Measurements from ENCODE around the gene FOSL1.

FOSL1 gene

GRCh38 chr11:65860278-65861164, 39.7 kb downstream of the FOSL1 start, which contains the start of gene MUS81:
MUS81 (plus strand) TSS chr11:65860433; CDS start chr11:65860754, 321 bp downstream.
- Histone ChIP-seq H3K36me3 (ENCODE audit: control insufficient read depth in 2 of 2, insufficient read depth in 2 of 2, low read length in 2 of 2) (peaks cover 30 to 40% of the 10 kb centered on the region in 2 donors), H3K4me1 (ENCODE audit: control insufficient read depth, insufficient read depth, low read length) (peaks cover 61% of the 10 kb centered on the region), H3K9me3 (ENCODE audit: control insufficient read depth in 2 of 2, low read length in 2 of 2) (no peaks in the 10 kb centered on the region), H3K9ac (ENCODE audit: low read length in 2 of 2) (peak within 1 kb of the TSS; percentile 90 to 100), H3K4me3 (ENCODE audit: low read length in 2 of 2) (peak within 1 kb of the TSS; percentile 91 to 98), H3K27me3 (ENCODE audit: control insufficient read depth in 1 of 2, insufficient read depth in 2 of 2, low read length in 2 of 2) (no peaks in the 10 kb centered on the region), H3K27ac (ENCODE audit: low read length) (peak within 1 kb of the TSS; percentile 100)

GRCh38 chr11:65859812-65860277, 40.3 kb downstream of the FOSL1 start:
- H3K4me1 ChIP-seq (ENCODE audit: control insufficient read depth, insufficient read depth, low read length) = peaks cover 66% of the 10 kb centered on the region
- H3K9me3 ChIP-seq (ENCODE audit: control insufficient read depth in 2 of 2, low read length in 2 of 2) = no peaks in the 10 kb centered on the region
- peak overlapping the region; percentile 87 to 98 for H3K4me3 ChIP-seq (ENCODE audit: low read length in 2 of 2)
- no peaks in the 10 kb centered on the region for H3K27me3 ChIP-seq (ENCODE audit: control insufficient read depth in 1 of 2, insufficient read depth in 2 of 2, low read length in 2 of 2)
- peaks cover 29 to 40% of the 10 kb centered on the region in 2 donors for H3K36me3 ChIP-seq (ENCODE audit: control insufficient read depth in 2 of 2, insufficient read depth in 2 of 2, low read length in 2 of 2)
- peak overlapping the region; percentile 85 to 98 for H3K9ac ChIP-seq (ENCODE audit: low read length in 2 of 2)
- peak overlapping the region; percentile 100 for H3K27ac ChIP-seq (ENCODE audit: low read length)

- H3K9me3 ChIP-seq (ENCODE audit: control insufficient read depth in 2 of 2, low read length in 2 of 2) = no peaks in the 10 kb centered on the region
- H3K4me1 ChIP-seq (ENCODE audit: control insufficient read depth, insufficient read depth, low read length) = peaks cover 68% of the 10 kb centered on the region
- peaks cover 31 to 39% of the 10 kb centered on the region in 2 donors for H3K36me3 ChIP-seq (ENCODE audit: control insufficient read depth in 2 of 2, insufficient read depth in 2 of 2, low read length in 2 of 2)
These were observed 40.9 kb downstream of the FOSL1 start for GRCh38 chr11:65859095-65859811.

GRCh38 chr11:65858681-65859087, 41.5 kb downstream of the FOSL1 start:
- peaks cover 65% of the 10 kb centered on the region for H3K4me1 ChIP-seq (ENCODE audit: control insufficient read depth, insufficient read depth, low read length)
- H3K9ac ChIP-seq (ENCODE audit: low read length in 2 of 2) = peak overlapping the region; percentile 90 to 100
- H3K27me3 ChIP-seq (ENCODE audit: control insufficient read depth in 1 of 2, insufficient read depth in 2 of 2, low read length in 2 of 2) = no peaks in the 10 kb centered on the region
- H3K36me3 ChIP-seq (ENCODE audit: control insufficient read depth in 2 of 2, insufficient read depth in 2 of 2, low read length in 2 of 2) = peaks cover 32 to 39% of the 10 kb centered on the region in 2 donors
- no peaks in the 10 kb centered on the region for H3K9me3 ChIP-seq (ENCODE audit: control insufficient read depth in 2 of 2, low read length in 2 of 2)
- peak overlapping the region; percentile 100 for H3K27ac ChIP-seq (ENCODE audit: low read length)
- H3K4me3 ChIP-seq (ENCODE audit: low read length in 2 of 2) = peak overlapping the region; percentile 91 to 98

More at GRCh38 chr11:65859095-65859811, 40.9 kb downstream of the FOSL1 start:
- peak overlapping the region; percentile 100 for H3K27ac ChIP-seq (ENCODE audit: low read length)
- H3K27me3 ChIP-seq (ENCODE audit: control insufficient read depth in 1 of 2, insufficient read depth in 2 of 2, low read length in 2 of 2) = no peaks in the 10 kb centered on the region
- H3K9ac ChIP-seq (ENCODE audit: low read length in 2 of 2) = peak overlapping the region; percentile 90 to 100
- H3K4me3 ChIP-seq (ENCODE audit: low read length in 2 of 2) = peak overlapping the region; percentile 91 to 98

- Histone ChIP-seq H3K4me1 (ENCODE audit: control insufficient read depth, insufficient read depth, low read length) (peaks cover 67% of the 10 kb centered on the region), H3K9me3 (ENCODE audit: control insufficient read depth in 2 of 2, low read length in 2 of 2) (no peaks in the 10 kb centered on the region), H3K4me3 (ENCODE audit: low read length in 2 of 2) (peak within 1 kb of the TSS; percentile 91 to 98), H3K27me3 (ENCODE audit: control insufficient read depth in 1 of 2, insufficient read depth in 2 of 2, low read length in 2 of 2) (no peaks in the 10 kb centered on the region), H3K27ac (ENCODE audit: low read length) (peak within 1 kb of the TSS; percentile 100), H3K9ac (ENCODE audit: low read length in 2 of 2) (peak within 1 kb of the TSS; percentile 90 to 100), H3K36me3 (ENCODE audit: control insufficient read depth in 2 of 2, insufficient read depth in 2 of 2, low read length in 2 of 2) (peaks cover 34 to 42% of the 10 kb centered on the region in 2 donors)
These were observed 42.1 kb downstream of the FOSL1 start, which contains the start of gene CFL1 for GRCh38 chr11:65857853-65858680. CFL1 (minus strand) TSS chr11:65858180; CDS start chr11:65858099, 81 bp downstream.

- Histone ChIP-seq H3K4me3 (ENCODE audit: low read length in 2 of 2) (peak overlapping the region; percentile 86 to 98), H3K4me1 (ENCODE audit: control insufficient read depth, insufficient read depth, low read length) (peaks cover 61% of the 10 kb centered on the region), H3K27ac (ENCODE audit: low read length) (peak overlapping the region; percentile 100), H3K27me3 (ENCODE audit: control insufficient read depth in 1 of 2, insufficient read depth in 2 of 2, low read length in 2 of 2) (no peaks in the 10 kb centered on the region), H3K9me3 (ENCODE audit: control insufficient read depth in 2 of 2, low read length in 2 of 2) (no peaks in the 10 kb centered on the region), H3K36me3 (ENCODE audit: control insufficient read depth in 2 of 2, insufficient read depth in 2 of 2, low read length in 2 of 2) (peaks cover 33 to 43% of the 10 kb centered on the region in 2 donors), H3K9ac (ENCODE audit: low read length in 2 of 2) (peak overlapping the region; percentile 80 to 89)
These were observed 42.7 kb downstream of the FOSL1 start for GRCh38 chr11:65857500-65857852.

GRCh38 chr11:65856689-65857499, 43.3 kb downstream of the FOSL1 start:
- Histone ChIP-seq H3K4me3 (ENCODE audit: low read length in 2 of 2) (peak overlapping the region; percentile 86 to 98), H3K27me3 (ENCODE audit: control insufficient read depth in 1 of 2, insufficient read depth in 2 of 2, low read length in 2 of 2) (no peaks in the 10 kb centered on the region), H3K9me3 (ENCODE audit: control insufficient read depth in 2 of 2, low read length in 2 of 2) (no peaks in the 10 kb centered on the region), H3K36me3 (ENCODE audit: control insufficient read depth in 2 of 2, insufficient read depth in 2 of 2, low read length in 2 of 2) (peaks cover 37 to 41% of the 10 kb centered on the region in 2 donors), H3K4me1 (ENCODE audit: control insufficient read depth, insufficient read depth, low read length) (peaks cover 55% of the 10 kb centered on the region), H3K27ac (ENCODE audit: low read length) (peak overlapping the region; percentile 100), H3K9ac (ENCODE audit: low read length in 2 of 2) (peak overlapping the region; percentile 80 to 89)

GRCh38 chr11:65855927-65856363, 44.2 kb downstream of the FOSL1 start:
- peak overlapping the region; percentile 86 to 98 for H3K4me3 ChIP-seq (ENCODE audit: low read length in 2 of 2)
- H3K36me3 ChIP-seq (ENCODE audit: control insufficient read depth in 2 of 2, insufficient read depth in 2 of 2, low read length in 2 of 2) = peaks cover 44 to 46% of the 10 kb centered on the region in 2 donors
- peaks cover 45% of the 10 kb centered on the region for H3K4me1 ChIP-seq (ENCODE audit: control insufficient read depth, insufficient read depth, low read length)
- H3K27me3 ChIP-seq (ENCODE audit: control insufficient read depth in 1 of 2, insufficient read depth in 2 of 2, low read length in 2 of 2) = no peaks in the 10 kb centered on the region
- no peak overlapping the region for H3K9ac ChIP-seq (ENCODE audit: low read length in 2 of 2)
- peak overlapping the region; percentile 100 for H3K27ac ChIP-seq (ENCODE audit: low read length)
- peaks cover 0 to 5% of the 10 kb centered on the region in 2 donors for H3K9me3 ChIP-seq (ENCODE audit: control insufficient read depth in 2 of 2, low read length in 2 of 2)
